GM10266 (cell line): Measurements from ENCODE around the gene LHFPL3.
"Not testable (repeated sequence)": the region's sequence is repeated elsewhere in the genome, so short reads cannot be mapped to it uniquely, and the experiment has no call there.

Experiments
- DNase-seq: peaks from one replicate; pipeline ENCODE4 v3.0.0; 2012; ENCODE audit errors: extremely low spot score
- TF ChIP-seq, protein P1 (sequence below): IDR thresholded peaks from 2 replicates; pipeline ENCODE4 v1.5.1; 2012; ENCODE audit warnings: mild to moderate bottlenecking, low read depth; ENCODE audit not compliant: control insufficient read depth, insufficient read depth; ENCODE audit errors: missing control alignments

Gene LHFPL3

DNA sequence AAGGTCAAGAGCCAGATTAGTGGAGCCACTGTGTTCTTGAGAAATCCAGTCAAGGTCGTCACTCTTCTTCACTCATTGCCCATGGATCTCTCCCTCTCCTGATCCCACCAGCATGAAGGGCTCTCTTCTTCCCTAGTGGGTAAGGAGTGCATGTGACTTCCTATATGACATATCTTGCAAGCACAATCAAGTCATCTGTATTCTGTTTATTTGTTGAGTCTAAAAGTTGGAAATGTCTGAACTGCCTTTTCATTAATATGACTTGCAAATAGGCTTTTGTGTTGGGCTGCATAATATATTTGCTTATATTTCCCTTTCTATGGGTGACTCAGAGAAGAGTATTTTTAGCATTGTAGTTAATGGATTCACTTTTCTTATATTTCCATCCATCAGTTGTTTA lies 371.9 kb downstream of the LHFPL3 start:
- TF ChIP-seq, protein P1, sequence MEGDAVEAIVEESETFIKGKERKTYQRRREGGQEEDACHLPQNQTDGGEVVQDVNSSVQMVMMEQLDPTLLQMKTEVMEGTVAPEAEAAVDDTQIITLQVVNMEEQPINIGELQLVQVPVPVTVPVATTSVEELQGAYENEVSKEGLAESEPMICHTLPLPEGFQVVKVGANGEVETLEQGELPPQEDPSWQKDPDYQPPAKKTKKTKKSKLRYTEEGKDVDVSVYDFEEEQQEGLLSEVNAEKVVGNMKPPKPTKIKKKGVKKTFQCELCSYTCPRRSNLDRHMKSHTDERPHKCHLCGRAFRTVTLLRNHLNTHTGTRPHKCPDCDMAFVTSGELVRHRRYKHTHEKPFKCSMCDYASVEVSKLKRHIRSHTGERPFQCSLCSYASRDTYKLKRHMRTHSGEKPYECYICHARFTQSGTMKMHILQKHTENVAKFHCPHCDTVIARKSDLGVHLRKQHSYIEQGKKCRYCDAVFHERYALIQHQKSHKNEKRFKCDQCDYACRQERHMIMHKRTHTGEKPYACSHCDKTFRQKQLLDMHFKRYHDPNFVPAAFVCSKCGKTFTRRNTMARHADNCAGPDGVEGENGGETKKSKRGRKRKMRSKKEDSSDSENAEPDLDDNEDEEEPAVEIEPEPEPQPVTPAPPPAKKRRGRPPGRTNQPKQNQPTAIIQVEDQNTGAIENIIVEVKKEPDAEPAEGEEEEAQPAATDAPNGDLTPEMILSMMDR, result no peak
- no peak for DNase-seq

DNA sequence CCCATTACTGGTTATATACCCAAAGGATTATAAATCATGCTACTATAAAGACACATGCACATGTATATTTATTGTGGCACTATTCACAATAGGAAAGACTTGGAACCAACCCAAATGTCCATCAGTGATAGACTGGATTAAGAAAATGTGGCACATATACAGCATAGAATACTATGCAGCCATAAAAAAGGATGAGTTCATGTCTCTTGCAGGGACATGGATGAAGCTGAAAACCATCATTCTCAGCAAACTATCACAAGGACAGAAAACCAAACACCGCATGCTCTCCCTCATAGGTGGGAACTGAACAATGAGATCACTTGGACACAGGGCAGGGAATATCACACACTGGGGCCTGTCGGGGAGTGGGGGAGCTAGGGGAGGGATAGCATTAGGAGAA lies 392.6 kb downstream of the LHFPL3 start:
- DNase-seq, result not testable (repeated sequence)

- DNase-seq, result no peak
- TF ChIP-seq, protein P1, result no peak
Measured at GRCh38 chr7:104723001-104723400, 394.6 kb downstream of the LHFPL3 start.

- TF ChIP-seq, protein P1, result no peak
- no peak for DNase-seq
Measured at GRCh38 chr7:104758504-104758903, 430.1 kb downstream of the LHFPL3 start.

DNA sequence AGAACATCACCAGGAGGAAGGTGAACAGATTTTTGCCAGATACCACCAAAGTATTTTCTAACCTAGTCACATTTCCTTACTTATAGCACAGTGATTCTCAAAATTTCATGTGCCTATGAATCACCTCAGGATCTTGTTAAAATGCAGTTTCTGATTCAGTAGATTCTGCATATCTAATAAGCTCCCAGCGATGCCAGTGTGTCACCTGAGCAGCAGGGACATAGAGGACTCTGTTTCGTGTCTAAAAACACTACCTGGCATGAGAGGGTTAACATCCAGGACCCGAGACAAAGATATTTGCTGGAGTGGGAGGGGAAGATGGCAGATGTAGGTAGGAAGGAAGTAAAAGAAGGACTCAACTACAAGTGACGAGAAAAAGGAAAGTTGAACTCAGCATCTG lies 433.5 kb downstream of the LHFPL3 start:
- no peak for DNase-seq
- TF ChIP-seq, protein P1, result no peak

GRCh38 chr7:104767113-104767512 lies 438.7 kb downstream of the LHFPL3 start:
- TF ChIP-seq, protein P1, result no peak
- DNase-seq, result no peak

DNA sequence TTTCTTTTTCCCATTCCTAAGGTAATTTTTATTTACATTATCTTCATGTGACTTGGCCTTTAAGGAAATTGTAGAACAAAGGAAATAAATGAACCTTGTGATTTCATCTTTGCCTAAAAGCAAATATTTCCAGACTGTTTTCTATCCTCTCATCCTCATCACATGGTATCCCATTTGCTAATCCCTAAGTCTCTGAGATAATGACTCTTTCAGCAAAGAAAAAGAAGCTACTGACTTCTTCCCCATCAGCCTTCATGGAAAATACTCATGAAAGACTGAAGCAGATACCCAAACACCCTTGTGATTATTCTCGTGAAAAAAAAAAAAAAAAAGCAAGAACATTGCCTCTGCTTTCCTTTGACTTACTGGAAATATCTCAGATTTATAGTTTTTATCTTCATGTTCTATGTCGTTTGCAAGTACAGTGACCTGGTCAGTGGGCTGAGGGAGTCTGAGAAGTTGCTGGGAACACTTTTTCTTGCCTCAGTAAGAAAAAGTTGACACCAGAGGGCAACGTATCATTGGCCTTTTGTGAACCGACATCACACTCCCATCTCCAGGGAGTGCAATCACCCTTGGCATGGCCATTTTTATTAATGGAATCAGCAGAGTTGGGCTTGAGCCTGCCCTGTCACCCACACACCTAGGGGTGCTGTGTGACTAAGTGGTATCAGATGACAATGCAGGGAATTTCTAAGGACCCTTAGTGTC lies 439.6 kb downstream of the LHFPL3 start:
- DNase-seq, result no peak
- TF ChIP-seq, protein P1, result no peak
